ENCODE measurements around the gene CYLD. TPM values are rescaled to one million over a fixed set of nuclear protein-coding genes. Genes with fewer than 3 reads are reported as not detected.

Gene CYLD
- total and polyA plus RNA-seq, 8 donors, result 7.0 to 82.1 (median 13.5) TPM

DNA sequence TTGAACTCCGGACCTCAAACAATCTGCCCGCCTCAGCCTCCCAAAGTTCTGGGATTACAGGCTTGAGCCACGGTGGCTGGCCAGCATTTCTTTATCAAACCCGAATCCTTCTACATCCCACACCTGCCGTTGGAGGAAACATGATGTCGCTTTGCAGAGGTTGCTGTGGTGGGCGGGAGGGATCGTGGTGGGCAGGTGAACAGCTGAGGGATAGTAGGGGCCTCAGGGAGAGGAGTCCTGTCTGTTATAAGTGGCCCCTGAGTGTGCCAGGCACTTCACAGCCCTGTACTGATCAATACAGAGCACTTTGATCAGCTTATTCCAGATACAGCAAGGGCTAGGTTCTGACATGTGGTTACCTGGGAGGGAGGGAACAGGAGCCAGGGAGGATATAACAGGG lies 76.5 kb downstream of the CYLD start:
- DNase-seq, result no peak
- Histone ChIP-seq H3K9me3 (no peaks in the 10 kb centered on the region), H3K4me1 (no peaks in the 10 kb centered on the region), H3K27ac (no peak overlapping the region), H3K4me3 (no peak overlapping the region), H3K27me3 (peaks cover 0 to 4% (median 0%) of the 10 kb centered on the region in 3 donors), H3K36me3 (no peaks in the 10 kb centered on the region)
- intact Hi-C loops (cut with DNase I; ENCODE audit: low total_unique reads), result loop anchor here (10.0 kb wide), 1 partner anchor 56 kb away; no protein-coding TSS in a partner anchor
- WGBS, 5 donors, result 88 to 94% (median 91%) methylated on average over 8 of the region's 8 CpGs
- TF ChIP-seq, protein P1, sequence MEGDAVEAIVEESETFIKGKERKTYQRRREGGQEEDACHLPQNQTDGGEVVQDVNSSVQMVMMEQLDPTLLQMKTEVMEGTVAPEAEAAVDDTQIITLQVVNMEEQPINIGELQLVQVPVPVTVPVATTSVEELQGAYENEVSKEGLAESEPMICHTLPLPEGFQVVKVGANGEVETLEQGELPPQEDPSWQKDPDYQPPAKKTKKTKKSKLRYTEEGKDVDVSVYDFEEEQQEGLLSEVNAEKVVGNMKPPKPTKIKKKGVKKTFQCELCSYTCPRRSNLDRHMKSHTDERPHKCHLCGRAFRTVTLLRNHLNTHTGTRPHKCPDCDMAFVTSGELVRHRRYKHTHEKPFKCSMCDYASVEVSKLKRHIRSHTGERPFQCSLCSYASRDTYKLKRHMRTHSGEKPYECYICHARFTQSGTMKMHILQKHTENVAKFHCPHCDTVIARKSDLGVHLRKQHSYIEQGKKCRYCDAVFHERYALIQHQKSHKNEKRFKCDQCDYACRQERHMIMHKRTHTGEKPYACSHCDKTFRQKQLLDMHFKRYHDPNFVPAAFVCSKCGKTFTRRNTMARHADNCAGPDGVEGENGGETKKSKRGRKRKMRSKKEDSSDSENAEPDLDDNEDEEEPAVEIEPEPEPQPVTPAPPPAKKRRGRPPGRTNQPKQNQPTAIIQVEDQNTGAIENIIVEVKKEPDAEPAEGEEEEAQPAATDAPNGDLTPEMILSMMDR (IDR thresholded peaks at IDR 0.05), result no peak
- TF ChIP-seq POLR2A (IDR thresholded peaks at IDR 0.05), result no peak
- no peak for TF ChIP-seq EP300 (IDR thresholded peaks at IDR 0.05)
- TF ChIP-seq POLR2AphosphoS5 (IDR thresholded peaks at IDR 0.05), result no peak

- Histone ChIP-seq H3K27ac (no peak overlapping the region), H3K4me1 (no peaks in the 10 kb centered on the region), H3K9me3 (no peaks in the 10 kb centered on the region), H3K27me3 (peaks cover 0 to 4% (median 0%) of the 10 kb centered on the region in 3 donors), H3K4me3 (no peak overlapping the region), H3K36me3 (no peaks in the 10 kb centered on the region)
- DNase-seq, result no peak
- intact Hi-C loops (cut with DNase I; ENCODE audit: low total_unique reads), result loop anchor here (10.0 kb wide), 1 partner anchor 55 kb away; no protein-coding TSS in a partner anchor
- WGBS, 5 donors, result 85 to 93% (median 89%) methylated on average over 6 of the region's 6 CpGs
- TF ChIP-seq POLR2AphosphoS5 (IDR thresholded peaks at IDR 0.05) (no peak), POLR2A (IDR thresholded peaks at IDR 0.05) (no peak), EP300 (IDR thresholded peaks at IDR 0.05) (no peak)
- TF ChIP-seq, protein P1 (IDR thresholded peaks at IDR 0.05), result no peak
Observed at GRCh38 chr16:50819706-50820105, 77.8 kb downstream of the CYLD start.

- H3K36me3 ChIP-seq, result no peaks in the 10 kb centered on the region
- no peak for DNase-seq
- no peak overlapping the region for H3K4me3 ChIP-seq
- H3K27ac ChIP-seq, result no peak overlapping the region
- WGBS, 5 donors, result 87 to 96% (median 93%) methylated on average over 5 of the region's 5 CpGs
- no peaks in the 10 kb centered on the region for H3K4me1 ChIP-seq
- no peaks in the 10 kb centered on the region for H3K9me3 ChIP-seq
- intact Hi-C loops (cut with DNase I; ENCODE audit: low total_unique reads), result no loop called here
- TF ChIP-seq, protein P1 (IDR thresholded peaks at IDR 0.05), result no peak
- TF ChIP-seq POLR2A (IDR thresholded peaks at IDR 0.05), result no peak
- no peak for TF ChIP-seq POLR2AphosphoS5 (IDR thresholded peaks at IDR 0.05)
- no peak for TF ChIP-seq EP300 (IDR thresholded peaks at IDR 0.05)
- peaks cover 0 to 4% (median 0%) of the 10 kb centered on the region in 3 donors for H3K27me3 ChIP-seq
Observed at GRCh38 chr16:50820225-50820624, 78.3 kb downstream of the CYLD start.

- H3K9me3 ChIP-seq, result no peaks in the 10 kb centered on the region
- H3K4me3 ChIP-seq, result no peak overlapping the region
- TF ChIP-seq POLR2A (IDR thresholded peaks at IDR 0.05), result no peak
- no peak for TF ChIP-seq EP300 (IDR thresholded peaks at IDR 0.05)
- no peak for TF ChIP-seq POLR2AphosphoS5 (IDR thresholded peaks at IDR 0.05)
- TF ChIP-seq, protein P1 (IDR thresholded peaks at IDR 0.05), result no peak
- H3K36me3 ChIP-seq, result no peaks in the 10 kb centered on the region
- no peaks in the 10 kb centered on the region for H3K4me1 ChIP-seq
- H3K27ac ChIP-seq, result no peak overlapping the region
- DNase-seq, result no peak
- intact Hi-C loops (cut with DNase I; ENCODE audit: low total_unique reads), result no loop called here
- WGBS, 5 donors, result 81 to 90% (median 86%) methylated on average over 6 of the region's 6 CpGs
- peaks cover 0 to 4% (median 0%) of the 10 kb centered on the region in 3 donors for H3K27me3 ChIP-seq
Observed at GRCh38 chr16:50821586-50821985, 79.7 kb downstream of the CYLD start.
